NCI-H2081 (cell line): ENCODE results near the gene ECEL1.
A peak's percentile ranks its signal among the peaks of the same experiment; 100 is the strongest.
"Not testable (repeated sequence)": the region's sequence is repeated elsewhere in the genome, so short reads cannot be mapped to it uniquely, and the experiment has no call there.

Source experiments
- DNase-seq, 2 experiments: peaks; one replicate each; lab custom pipeline; 2025; lab: John Stamatoyannopoulos, UW

The ECEL1 gene

GRCh38 chr2:232441147-232441651 lies 46.4 kb downstream of the ECEL1 start:
- no peak for DNase-seq

DNA sequence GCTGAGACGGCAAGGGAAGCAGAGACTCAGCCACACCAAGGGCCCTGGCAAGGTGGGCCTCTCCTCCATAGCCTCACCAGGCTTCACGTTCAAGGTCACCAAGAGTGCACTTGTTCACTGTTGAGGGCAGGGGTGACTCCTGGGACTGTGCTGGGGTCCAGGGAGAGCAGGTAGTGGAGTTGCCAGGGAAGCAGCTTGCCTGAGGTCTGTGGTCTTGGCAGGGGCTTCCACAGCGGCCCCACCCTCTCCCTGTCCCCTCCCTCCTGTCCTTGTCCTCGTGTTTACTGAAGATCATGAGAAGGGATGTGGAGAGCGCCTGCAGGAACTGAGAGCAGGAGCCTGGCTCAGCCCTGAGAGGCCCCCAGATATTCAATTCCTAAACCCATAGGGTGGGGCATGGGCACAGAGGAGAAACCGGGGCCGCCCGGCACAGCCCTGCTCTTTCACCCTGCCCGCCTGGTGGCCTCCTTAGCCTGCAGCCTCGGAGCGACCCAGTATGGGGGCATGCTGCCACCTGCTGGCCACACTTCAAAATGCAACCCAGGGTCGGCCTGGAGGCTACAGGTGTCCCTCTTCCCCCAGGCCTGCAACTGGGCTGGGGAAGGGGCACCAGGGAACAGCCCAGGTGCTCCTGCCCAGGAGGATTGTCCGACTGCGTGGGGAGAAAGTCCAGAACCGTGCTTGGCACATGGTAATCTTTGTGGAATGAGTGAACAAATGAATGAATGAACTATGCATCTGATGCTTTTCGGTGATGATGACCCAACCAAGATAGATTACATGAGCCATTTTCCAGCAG lies 47.2 kb downstream of the ECEL1 start:
- peak; percentile 70 to 71 for DNase-seq

- no peak for DNase-seq
These were observed 47.9 kb downstream of the ECEL1 start for GRCh38 chr2:232439758-232440135.

DNA sequence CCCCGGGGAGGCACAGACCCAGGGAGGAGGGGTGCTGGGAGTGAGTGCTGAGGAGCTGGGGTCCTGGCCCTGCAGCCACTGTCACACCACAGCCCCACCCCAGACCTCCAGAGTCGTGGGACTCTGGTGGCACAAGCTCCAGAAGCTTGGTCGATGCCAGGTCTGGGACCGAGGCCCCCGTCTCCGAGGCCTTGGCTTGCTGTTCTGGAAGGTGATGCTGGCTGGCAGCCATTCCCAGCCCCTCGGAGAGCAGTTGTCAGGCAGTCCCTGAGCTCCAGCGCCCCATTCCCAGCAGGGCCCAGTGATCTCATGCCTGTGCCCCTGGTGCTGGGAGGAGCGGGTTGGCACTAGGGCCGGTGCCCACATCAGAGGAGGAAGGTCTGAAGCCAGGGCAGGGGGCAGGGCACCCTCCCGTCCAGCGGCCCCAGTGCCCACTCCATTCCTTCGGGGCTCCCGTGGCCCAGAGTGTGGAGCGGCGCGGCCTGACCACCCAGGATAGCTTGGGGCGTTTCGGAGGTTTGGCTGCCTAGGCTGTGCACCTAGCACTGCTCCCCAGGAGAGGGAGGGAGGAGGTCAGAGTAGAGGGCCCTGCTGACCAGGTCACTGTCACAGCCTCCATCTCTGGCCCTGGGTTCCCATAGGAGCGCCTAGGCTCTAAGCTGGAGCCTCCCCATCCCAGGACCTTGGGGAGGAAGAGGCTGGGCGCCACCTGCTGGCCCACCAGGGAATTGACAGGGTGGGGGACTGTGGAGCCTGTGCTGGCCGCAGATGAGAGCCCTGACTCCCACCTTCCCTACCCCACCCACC lies 48.5 kb downstream of the ECEL1 start:
- DNase-seq = peak in 1 of 2 experiments; percentile 19

GRCh38 chr2:232438091-232438490 lies 49.5 kb downstream of the ECEL1 start:
- DNase-seq = no peak

DNA sequence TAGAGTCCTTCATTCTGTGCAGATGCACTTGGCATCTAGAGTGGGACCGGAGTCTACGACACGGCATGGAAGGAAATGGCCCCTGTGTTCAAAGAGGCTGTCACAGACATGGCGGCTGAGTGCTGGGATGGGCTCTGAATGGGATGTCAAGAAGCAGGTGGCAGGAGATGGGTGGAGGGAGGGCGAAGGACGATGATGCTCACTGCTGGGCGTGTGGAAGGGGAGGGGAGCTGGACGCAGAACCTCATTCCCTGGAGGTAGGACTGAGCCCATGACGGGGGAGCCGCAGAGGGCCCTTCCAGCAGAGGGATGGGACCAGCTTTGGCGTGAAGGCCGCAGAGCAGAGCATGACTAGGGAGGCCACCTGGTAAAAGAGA lies 50.5 kb downstream of the ECEL1 start:
- no peak for DNase-seq

- no peak for DNase-seq
These were observed 51.0 kb downstream of the ECEL1 start for GRCh38 chr2:232436381-232437194.

DNA sequence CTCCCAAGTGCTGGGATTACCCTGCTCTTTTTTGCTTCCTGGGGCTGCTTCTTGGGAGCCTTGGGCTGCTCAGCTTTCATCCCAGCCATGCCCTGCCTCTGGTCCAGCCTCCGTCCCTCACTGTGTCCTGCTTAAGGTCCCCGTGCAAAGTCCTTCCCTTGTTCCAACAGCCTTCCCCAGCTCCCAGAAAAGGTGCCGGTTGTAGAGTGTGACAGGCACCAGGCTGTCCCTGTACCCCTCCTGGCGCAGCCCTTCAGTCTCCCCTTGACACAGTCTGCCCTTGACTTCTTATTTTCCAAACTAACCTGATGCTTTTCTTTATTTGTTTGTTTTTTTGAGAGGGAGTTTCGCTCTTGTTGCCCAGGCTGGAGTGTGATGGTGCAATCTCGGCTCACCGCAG lies 51.8 kb downstream of the ECEL1 start:
- DNase-seq = no peak

DNA sequence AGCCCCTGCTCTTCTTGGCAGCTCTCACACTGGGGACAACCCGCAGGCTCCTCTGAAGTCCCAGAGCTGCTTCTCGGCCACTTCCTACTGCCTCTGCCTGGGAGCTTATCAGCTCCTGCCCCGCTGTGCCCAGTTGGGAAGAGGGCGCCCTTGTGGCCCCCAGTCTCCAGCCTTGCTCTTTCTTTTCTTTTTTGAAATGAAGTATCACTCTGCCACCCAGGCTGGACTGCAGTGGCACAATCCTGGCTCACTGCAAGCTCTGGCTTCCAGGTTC lies 52.3 kb downstream of the ECEL1 start:
- no peak for DNase-seq

DNA sequence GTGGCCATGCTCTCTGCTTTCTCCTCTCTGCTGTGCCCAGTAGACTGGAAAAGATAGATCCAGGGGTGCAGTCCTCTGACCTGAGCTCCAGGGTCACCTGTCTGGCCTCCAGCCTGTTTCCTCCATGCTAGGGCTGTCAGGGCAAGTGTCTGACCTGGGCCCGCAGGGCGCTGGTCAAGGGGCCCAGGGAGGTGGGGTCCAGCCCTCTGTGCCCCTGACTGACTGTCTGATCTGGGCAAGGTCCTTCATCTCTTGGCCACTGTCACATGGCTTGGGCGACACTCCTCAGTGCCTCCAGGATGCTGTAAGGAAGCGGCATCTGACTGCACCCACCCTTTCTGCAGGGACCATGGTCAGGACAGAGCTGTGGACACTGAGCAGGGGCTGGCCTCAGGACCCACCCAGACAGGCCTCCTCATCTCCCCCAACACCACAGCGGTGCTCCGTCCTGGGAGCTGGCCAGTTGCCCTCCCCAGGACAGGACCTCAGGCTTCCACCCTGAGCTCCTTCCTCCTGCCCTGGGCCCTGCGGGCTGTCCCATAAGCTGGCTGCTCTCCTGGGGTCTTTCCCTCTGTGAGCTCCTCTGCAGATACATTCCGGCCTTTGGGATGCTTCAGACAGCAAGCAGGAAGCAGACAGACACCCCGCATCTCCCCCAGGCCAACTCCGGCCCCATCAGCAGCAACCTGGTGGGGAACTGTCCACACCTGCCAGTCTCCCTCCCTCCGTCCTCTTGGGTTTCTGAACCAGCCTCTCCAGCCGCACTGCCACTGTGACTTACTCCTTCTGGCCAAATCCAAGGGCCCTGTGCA lies 52.9 kb downstream of the ECEL1 start:
- DNase-seq = no peak

GRCh38 chr2:232434091-232434490 lies 53.5 kb downstream of the ECEL1 start:
- DNase-seq = no peak

DNA sequence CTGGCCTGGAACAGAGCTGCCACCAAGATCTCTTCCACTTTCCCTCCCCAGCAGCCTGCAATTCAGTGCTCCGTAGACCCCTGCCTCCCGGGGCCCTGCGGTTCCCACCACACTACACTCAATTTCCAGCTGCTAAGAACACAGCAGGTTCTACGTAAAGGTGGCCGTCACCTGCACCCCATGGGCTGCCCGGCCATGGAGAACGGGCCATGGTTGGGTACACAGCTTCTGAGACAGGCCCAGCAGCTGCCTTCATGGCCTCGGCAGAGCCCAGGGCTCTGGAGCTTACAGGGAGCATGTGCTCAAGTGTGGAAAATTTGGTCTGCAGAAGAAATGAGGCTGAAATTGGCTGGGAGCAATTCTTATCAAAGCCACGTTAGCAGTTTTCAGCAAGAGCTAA lies 54.0 kb downstream of the ECEL1 start:
- DNase-seq = not testable (repeated sequence)

- no peak for DNase-seq
These were observed 54.9 kb downstream of the ECEL1 start for GRCh38 chr2:232432598-232433184.

GRCh38 chr2:232431705-232432590 lies 55.7 kb downstream of the ECEL1 start:
- no peak for DNase-seq
